ENCODE measurements around the gene DISC1.

Gene DISC1

GRCh38 chr1:231855926-231856325, 229.3 kb downstream of the DISC1 start:
- TF ChIP-seq YY1 (IDR thresholded peaks at IDR 0.05; ENCODE audit: low read depth): no peak

GRCh38 chr1:231856426-231856825, 229.8 kb downstream of the DISC1 start:
- no peak for TF ChIP-seq CEBPB (IDR thresholded peaks at IDR 0.05)
- TF ChIP-seq, protein P1, sequence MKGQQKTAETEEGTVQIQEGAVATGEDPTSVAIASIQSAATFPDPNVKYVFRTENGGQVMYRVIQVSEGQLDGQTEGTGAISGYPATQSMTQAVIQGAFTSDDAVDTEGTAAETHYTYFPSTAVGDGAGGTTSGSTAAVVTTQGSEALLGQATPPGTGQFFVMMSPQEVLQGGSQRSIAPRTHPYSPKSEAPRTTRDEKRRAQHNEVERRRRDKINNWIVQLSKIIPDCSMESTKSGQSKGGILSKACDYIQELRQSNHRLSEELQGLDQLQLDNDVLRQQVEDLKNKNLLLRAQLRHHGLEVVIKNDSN (IDR thresholded peaks at IDR 0.05): no peak
- TF ChIP-seq, protein P2, sequence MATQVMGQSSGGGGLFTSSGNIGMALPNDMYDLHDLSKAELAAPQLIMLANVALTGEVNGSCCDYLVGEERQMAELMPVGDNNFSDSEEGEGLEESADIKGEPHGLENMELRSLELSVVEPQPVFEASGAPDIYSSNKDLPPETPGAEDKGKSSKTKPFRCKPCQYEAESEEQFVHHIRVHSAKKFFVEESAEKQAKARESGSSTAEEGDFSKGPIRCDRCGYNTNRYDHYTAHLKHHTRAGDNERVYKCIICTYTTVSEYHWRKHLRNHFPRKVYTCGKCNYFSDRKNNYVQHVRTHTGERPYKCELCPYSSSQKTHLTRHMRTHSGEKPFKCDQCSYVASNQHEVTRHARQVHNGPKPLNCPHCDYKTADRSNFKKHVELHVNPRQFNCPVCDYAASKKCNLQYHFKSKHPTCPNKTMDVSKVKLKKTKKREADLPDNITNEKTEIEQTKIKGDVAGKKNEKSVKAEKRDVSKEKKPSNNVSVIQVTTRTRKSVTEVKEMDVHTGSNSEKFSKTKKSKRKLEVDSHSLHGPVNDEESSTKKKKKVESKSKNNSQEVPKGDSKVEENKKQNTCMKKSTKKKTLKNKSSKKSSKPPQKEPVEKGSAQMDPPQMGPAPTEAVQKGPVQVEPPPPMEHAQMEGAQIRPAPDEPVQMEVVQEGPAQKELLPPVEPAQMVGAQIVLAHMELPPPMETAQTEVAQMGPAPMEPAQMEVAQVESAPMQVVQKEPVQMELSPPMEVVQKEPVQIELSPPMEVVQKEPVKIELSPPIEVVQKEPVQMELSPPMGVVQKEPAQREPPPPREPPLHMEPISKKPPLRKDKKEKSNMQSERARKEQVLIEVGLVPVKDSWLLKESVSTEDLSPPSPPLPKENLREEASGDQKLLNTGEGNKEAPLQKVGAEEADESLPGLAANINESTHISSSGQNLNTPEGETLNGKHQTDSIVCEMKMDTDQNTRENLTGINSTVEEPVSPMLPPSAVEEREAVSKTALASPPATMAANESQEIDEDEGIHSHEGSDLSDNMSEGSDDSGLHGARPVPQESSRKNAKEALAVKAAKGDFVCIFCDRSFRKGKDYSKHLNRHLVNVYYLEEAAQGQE (IDR thresholded peaks at IDR 0.05; ENCODE audit: low read depth): no peak
- no peak for TF ChIP-seq TAF1 (IDR thresholded peaks at IDR 0.05; ENCODE audit: low read depth)
- TF ChIP-seq TEAD4 (IDR thresholded peaks at IDR 0.05): no peak
- no peak for TF ChIP-seq EGR1 (IDR thresholded peaks at IDR 0.05)
- no peak for TF ChIP-seq MAX (IDR thresholded peaks at IDR 0.05)
- TF ChIP-seq FOXM1 (IDR thresholded peaks at IDR 0.05; ENCODE audit: borderline replicate concordance, low read depth): no peak
- TF ChIP-seq EP300 (IDR thresholded peaks at IDR 0.05; ENCODE audit: borderline replicate concordance): no peak
- no peak for TF ChIP-seq CREB1 (IDR thresholded peaks at IDR 0.05; ENCODE audit: low read depth)
- no peak for TF ChIP-seq NFIC (IDR thresholded peaks at IDR 0.05)
- TF ChIP-seq ZBTB7A (IDR thresholded peaks at IDR 0.05; ENCODE audit: low read depth): no peak
- TF ChIP-seq TCF12 (IDR thresholded peaks at IDR 0.05; ENCODE audit: low read depth): no peak

DNA sequence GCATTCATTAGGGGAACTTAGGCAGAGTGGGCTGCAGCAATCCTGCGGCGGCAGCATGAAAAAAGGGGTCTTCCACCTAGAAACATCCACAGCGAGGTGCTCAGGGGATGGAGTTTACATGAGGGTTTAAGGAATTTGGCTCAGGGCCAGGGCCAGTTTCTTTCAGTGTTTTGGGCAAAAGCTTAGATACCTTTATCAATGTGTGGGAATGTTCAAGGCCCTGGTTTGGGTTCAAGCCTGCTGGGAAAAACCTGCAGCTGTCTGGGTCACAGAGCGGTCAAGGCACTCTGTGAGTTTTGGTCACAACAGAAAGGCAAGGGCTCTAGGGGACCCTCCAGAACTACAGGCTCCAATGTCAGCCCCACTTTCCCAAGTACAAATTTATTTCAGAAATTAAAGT, 230.3 kb downstream of the DISC1 start:
- no peak for TF ChIP-seq ZBTB7A (IDR thresholded peaks at IDR 0.05; ENCODE audit: low read depth)
- no peak for TF ChIP-seq TEAD4 (IDR thresholded peaks at IDR 0.05)
- TF ChIP-seq, protein P2 (IDR thresholded peaks at IDR 0.05; ENCODE audit: low read depth): no peak
- TF ChIP-seq FOXM1 (IDR thresholded peaks at IDR 0.05; ENCODE audit: borderline replicate concordance, low read depth): no peak

DNA sequence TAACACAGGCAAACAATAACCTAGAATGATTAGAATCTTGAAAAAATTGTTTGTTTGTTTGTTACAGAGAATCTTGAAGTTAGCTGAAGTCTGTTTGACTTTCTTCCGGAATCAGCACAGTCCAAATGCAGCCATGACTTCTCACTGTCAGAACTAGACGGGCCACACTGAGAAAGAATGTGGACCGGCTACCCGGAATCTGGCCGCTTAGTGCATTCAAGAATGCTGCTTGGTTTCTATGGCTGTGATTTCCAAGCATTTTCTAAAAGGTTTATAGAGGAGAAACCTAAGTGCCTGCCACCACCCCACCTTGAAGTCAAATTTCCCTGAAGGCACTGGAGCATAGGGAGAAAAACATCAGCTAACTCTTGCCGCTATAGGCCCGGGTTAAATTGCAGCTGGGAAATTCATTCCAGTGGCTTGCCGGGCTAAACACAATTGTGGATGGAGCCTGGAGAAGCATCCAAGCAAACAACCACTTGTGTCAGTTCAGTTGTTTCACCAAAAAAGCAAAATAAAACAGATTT, 231.1 kb downstream of the DISC1 start:
- TF ChIP-seq, protein P1 (IDR thresholded peaks at IDR 0.05): no peak
- TF ChIP-seq EP300 (IDR thresholded peaks at IDR 0.05; ENCODE audit: borderline replicate concordance) (no peak), NFIC (IDR thresholded peaks at IDR 0.05) (no peak), YY1 (IDR thresholded peaks at IDR 0.05; ENCODE audit: low read depth) (no peak), TCF12 (IDR thresholded peaks at IDR 0.05; ENCODE audit: low read depth) (no peak), FOXM1 (IDR thresholded peaks at IDR 0.05; ENCODE audit: borderline replicate concordance, low read depth) (no peak), TAF1 (IDR thresholded peaks at IDR 0.05; ENCODE audit: low read depth) (no peak), TEAD4 (IDR thresholded peaks at IDR 0.05) (no peak), EGR1 (IDR thresholded peaks at IDR 0.05) (no peak), ZBTB7A (IDR thresholded peaks at IDR 0.05; ENCODE audit: low read depth) (no peak), CREB1 (IDR thresholded peaks at IDR 0.05; ENCODE audit: low read depth) (no peak), RAD21 (IDR thresholded peaks at IDR 0.05; ENCODE audit: low read depth) (no peak), CEBPB (IDR thresholded peaks at IDR 0.05) (no peak), MAX (IDR thresholded peaks at IDR 0.05) (no peak)
- TF ChIP-seq, protein P2 (IDR thresholded peaks at IDR 0.05; ENCODE audit: low read depth): no peak

All from Ishikawa (cell line).